Sigmoid colon (tissue), 7 donors: ENCODE data around the gene ATG5. TPM values are rescaled to one million over a fixed set of nuclear protein-coding genes. Genes with fewer than 3 reads are reported as not detected.

Source experiments
- DNase-seq: peaks from one replicate; pipeline ENCODE4 v3.0.0-alpha.2; 2019
- H3K27ac ChIP-seq, 4 donors: fragments of 200-600 bp; sonication (generic); one replicate each; pipeline ENCODE4 v1.5.1; 2016 to 2019; ENCODE audit warnings: mild to moderate bottlenecking in 1 of 4
- H3K27me3 ChIP-seq, 3 donors: fragments of 200-600 bp; sonication (generic); one replicate each; pipeline ENCODE4 v1.5.1; 2019; ENCODE audit warnings: mild to moderate bottlenecking in 1 of 3
- H3K36me3 ChIP-seq, 4 donors: fragments of 200-600 bp; sonication (generic); one replicate each; pipeline ENCODE4 v1.5.1; 2016 to 2019
- H3K4me1 ChIP-seq, 4 donors: fragments of 200-600 bp; sonication (generic); one replicate each; pipeline ENCODE4 v1.5.1; 2017 to 2019
- H3K4me3 ChIP-seq, 4 donors: fragments of 200-600 bp; sonication (generic); one replicate each; pipeline ENCODE4 v1.5.1; 2017 to 2019; ENCODE audit warnings: mild to moderate bottlenecking in 2 of 4, moderate library complexity in 1 of 4
- H3K9me3 ChIP-seq, 4 donors: fragments of 200-600 bp in 3 of 4; sonication (generic) in 3 of 4; one replicate each; pipeline versions ENCODE4 v1.5.1 to v1.6.1; 2013 to 2019
- EP300 ChIP-seq, 4 donors: sonication (generic); formaldehyde crosslinking; IDR thresholded peaks; one replicate each; pipeline ENCODE4 v1.6.1; 2017; ENCODE audit warnings: antibody characterized with exemption in 4 of 4
- POLR2A ChIP-seq, 2 donors: fragments of 450-650 bp; IDR thresholded peaks; one replicate each; pipeline ENCODE4 v1.6.1; 2016; ENCODE audit warnings: antibody characterized with exemption in 2 of 2, mild to moderate bottlenecking in 2 of 2, moderate library complexity in 2 of 2
- POLR2AphosphoS5 ChIP-seq, 4 donors: sonication (generic); formaldehyde crosslinking; IDR thresholded peaks; one replicate each; pipeline ENCODE4 v1.6.1; 2017; ENCODE audit warnings: antibody characterized with exemption in 4 of 4
- WGBS, 2 donors: extraction: QIAGEN DNeasy Blood & Tissue Kit; methylation state at CpG; one replicate each; pipeline ENCODE4 v1.1.7; 2013; 5-methylcytosine and 5-hydroxymethylcytosine counted together
- intact Hi-C: fragments of 100-400 bp; cut with DNase I; formaldehyde crosslinking; loops from one replicate; pipeline ENCODE4 v1.15.1; 2023
- polyA plus RNA-seq, 3 donors: library from polyadenylated mRNA; stranded (reverse); fragments of 200-250 nt; gene quantifications; one replicate each; pipeline ENCODE4 v1.2.3, GENCODE V29; 2013
- total RNA-seq, 4 donors: library from RNA; depleted of rRNA; stranded (reverse); fragments of >200 nt; gene quantifications; one replicate each; pipeline ENCODE4 v1.1.0, GENCODE V29; 2016
- TF ChIP-seq, protein P1 (sequence below), 4 experiments: fragments of 450-650 bp in 3 of 4; fragments of 200-600 bp in 1 of 4; IDR thresholded peaks; one replicate each; pipeline ENCODE4 v1.5.1; 2016 to 2019; ENCODE audit warnings: antibody characterized with exemption in 4 of 4, mild to moderate bottlenecking in 3 of 4, moderate library complexity in 2 of 4
- donor health status: healthy with polysubstance abuse.
- donor health status: Bipolar disorder and iron deficiency.
- donor health status: healthy.

Gene ATG5
- total and polyA plus RNA-seq, 7 donors = 27.8 to 59.2 (median 48.6) TPM

GRCh38 chr6:106249658-106250057 is 75.9 kb downstream of the ATG5 start:
- H3K4me3 ChIP-seq = no peak overlapping the region
- no peak for TF ChIP-seq POLR2A (IDR thresholded peaks at IDR 0.05)
- no peak for TF ChIP-seq EP300 (IDR thresholded peaks at IDR 0.05)
- TF ChIP-seq, protein P1, sequence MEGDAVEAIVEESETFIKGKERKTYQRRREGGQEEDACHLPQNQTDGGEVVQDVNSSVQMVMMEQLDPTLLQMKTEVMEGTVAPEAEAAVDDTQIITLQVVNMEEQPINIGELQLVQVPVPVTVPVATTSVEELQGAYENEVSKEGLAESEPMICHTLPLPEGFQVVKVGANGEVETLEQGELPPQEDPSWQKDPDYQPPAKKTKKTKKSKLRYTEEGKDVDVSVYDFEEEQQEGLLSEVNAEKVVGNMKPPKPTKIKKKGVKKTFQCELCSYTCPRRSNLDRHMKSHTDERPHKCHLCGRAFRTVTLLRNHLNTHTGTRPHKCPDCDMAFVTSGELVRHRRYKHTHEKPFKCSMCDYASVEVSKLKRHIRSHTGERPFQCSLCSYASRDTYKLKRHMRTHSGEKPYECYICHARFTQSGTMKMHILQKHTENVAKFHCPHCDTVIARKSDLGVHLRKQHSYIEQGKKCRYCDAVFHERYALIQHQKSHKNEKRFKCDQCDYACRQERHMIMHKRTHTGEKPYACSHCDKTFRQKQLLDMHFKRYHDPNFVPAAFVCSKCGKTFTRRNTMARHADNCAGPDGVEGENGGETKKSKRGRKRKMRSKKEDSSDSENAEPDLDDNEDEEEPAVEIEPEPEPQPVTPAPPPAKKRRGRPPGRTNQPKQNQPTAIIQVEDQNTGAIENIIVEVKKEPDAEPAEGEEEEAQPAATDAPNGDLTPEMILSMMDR (IDR thresholded peaks at IDR 0.05) = no peak
- no peak for TF ChIP-seq POLR2AphosphoS5 (IDR thresholded peaks at IDR 0.05)
- no peak overlapping the region for H3K27ac ChIP-seq
- no peaks in the 10 kb centered on the region for H3K9me3 ChIP-seq
- peaks cover 0 to 34% (median 20%) of the 10 kb centered on the region in 4 donors for H3K4me1 ChIP-seq
- H3K36me3 ChIP-seq = peaks cover 0 to 18% (median 0%) of the 10 kb centered on the region in 4 donors
- WGBS, 2 donors = 85 to 88% methylated on average over 1 of the region's 1 CpG
- DNase-seq = no peak
- intact Hi-C loops = no loop called here
- no peaks in the 10 kb centered on the region for H3K27me3 ChIP-seq

GRCh38 chr6:106247733-106248132 is 77.8 kb downstream of the ATG5 start:
- Histone ChIP-seq H3K27me3 (no peaks in the 10 kb centered on the region), H3K4me1 (peaks cover 0 to 19% (median 6%) of the 10 kb centered on the region in 4 donors), H3K4me3 (no peak overlapping the region), H3K36me3 (peaks cover 0 to 18% (median 0%) of the 10 kb centered on the region in 4 donors), H3K27ac (no peak overlapping the region), H3K9me3 (no peaks in the 10 kb centered on the region)
- TF ChIP-seq, protein P1 (IDR thresholded peaks at IDR 0.05) = no peak
- DNase-seq = no peak
- WGBS, 2 donors = 85 to 86% methylated on average over 4 of the region's 4 CpGs
- intact Hi-C loops = no loop called here

DNA sequence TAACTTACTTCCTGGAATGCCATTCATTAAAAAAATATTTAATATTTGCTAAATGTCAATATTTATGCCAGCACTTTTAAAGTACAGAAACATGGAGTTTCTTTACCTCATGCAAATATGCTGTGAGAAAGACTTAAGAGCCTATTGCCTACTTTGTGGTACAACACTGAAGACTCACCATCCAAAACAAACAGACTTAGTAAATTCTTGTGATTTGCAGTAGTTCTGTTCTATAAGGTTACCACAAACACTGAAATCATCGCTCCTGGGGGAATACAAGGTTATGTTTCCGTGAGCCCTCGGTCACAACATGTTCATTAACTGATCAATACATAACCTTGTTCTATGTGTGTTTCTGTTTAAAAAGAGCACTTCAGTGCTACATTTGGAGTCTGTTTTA is 78.3 kb downstream of the ATG5 start:
- no peaks in the 10 kb centered on the region for H3K27me3 ChIP-seq
- intact Hi-C loops = no loop called here
- WGBS, 2 donors = 90 to 93% methylated on average over 3 of the region's 3 CpGs
- H3K27ac ChIP-seq = no peak overlapping the region
- peaks cover 0 to 18% (median 0%) of the 10 kb centered on the region in 4 donors for H3K36me3 ChIP-seq
- H3K4me3 ChIP-seq = no peak overlapping the region
- peaks cover 0 to 19% (median 2%) of the 10 kb centered on the region in 4 donors for H3K4me1 ChIP-seq
- DNase-seq = no peak
- TF ChIP-seq, protein P1 (IDR thresholded peaks at IDR 0.05) = no peak
- TF ChIP-seq EP300 (IDR thresholded peaks at IDR 0.05) (no peak), POLR2A (IDR thresholded peaks at IDR 0.05) (no peak), POLR2AphosphoS5 (IDR thresholded peaks at IDR 0.05) (no peak)
- no peaks in the 10 kb centered on the region for H3K9me3 ChIP-seq

DNA sequence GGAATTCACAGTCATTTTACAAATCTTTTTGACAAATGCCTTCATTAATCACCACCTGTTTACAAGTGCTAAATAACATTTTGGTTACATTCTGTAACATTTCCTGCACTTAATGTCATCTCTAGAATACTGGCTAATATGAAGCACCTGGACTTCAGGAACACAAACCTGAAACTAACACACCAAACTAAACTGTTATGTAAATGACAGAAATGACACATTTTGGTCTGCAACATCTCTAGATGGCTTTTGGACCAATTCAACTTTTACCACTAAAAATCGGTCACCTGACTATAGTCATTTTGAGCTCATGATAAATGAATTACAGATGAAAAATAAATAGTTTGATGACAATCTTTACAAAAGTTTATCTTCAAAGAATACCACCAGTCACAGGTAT is 80.6 kb downstream of the ATG5 start:
- Histone ChIP-seq H3K27me3 (no peaks in the 10 kb centered on the region), H3K9me3 (no peaks in the 10 kb centered on the region), H3K36me3 (peaks cover 0 to 18% (median 0%) of the 10 kb centered on the region in 4 donors), H3K4me1 (peaks cover 0 to 19% (median 2%) of the 10 kb centered on the region in 4 donors), H3K4me3 (no peak overlapping the region), H3K27ac (no peak overlapping the region)
- TF ChIP-seq POLR2AphosphoS5 (IDR thresholded peaks at IDR 0.05) (no peak), POLR2A (IDR thresholded peaks at IDR 0.05) (no peak), EP300 (IDR thresholded peaks at IDR 0.05) (no peak)
- TF ChIP-seq, protein P1 (IDR thresholded peaks at IDR 0.05) = no peak
- intact Hi-C loops = no loop called here
- 84 to 93% methylated on average over 1 of the region's 1 CpG for WGBS, 2 donors
- DNase-seq = no peak

GRCh38 chr6:106244521-106244920 is 81.0 kb downstream of the ATG5 start:
- H3K4me1 ChIP-seq = peaks cover 0 to 19% (median 2%) of the 10 kb centered on the region in 4 donors
- H3K36me3 ChIP-seq = peaks cover 0 to 18% (median 0%) of the 10 kb centered on the region in 4 donors
- H3K27me3 ChIP-seq = no peaks in the 10 kb centered on the region
- H3K4me3 ChIP-seq = no peak overlapping the region
- no peak for TF ChIP-seq POLR2A (IDR thresholded peaks at IDR 0.05)
- TF ChIP-seq EP300 (IDR thresholded peaks at IDR 0.05) = no peak
- TF ChIP-seq, protein P1 (IDR thresholded peaks at IDR 0.05) = no peak
- TF ChIP-seq POLR2AphosphoS5 (IDR thresholded peaks at IDR 0.05) = no peak
- intact Hi-C loops = no loop called here
- no peak for DNase-seq
- no peaks in the 10 kb centered on the region for H3K9me3 ChIP-seq
- 90 to 91% methylated on average over 1 of the region's 1 CpG for WGBS, 2 donors
- H3K27ac ChIP-seq = no peak overlapping the region
